HG03571 (cell line): ENCODE results near the gene KCNE1.

ENCODE experiments used
- ATAC-seq: cut with Tn5 transposase; IDR thresholded peaks from one replicate; pipeline ENCODE4 v1.9.1; 2021; ENCODE audit not compliant: unreplicated experiment

The KCNE1 gene

GRCh38 chr21:34536311-34536710 lies 24.3 kb upstream of the KCNE1 start:
- ATAC-seq = no peak

GRCh38 chr21:34535886-34536285 lies 23.9 kb upstream of the KCNE1 start:
- ATAC-seq = no peak

GRCh38 chr21:34534522-34534921 lies 22.5 kb upstream of the KCNE1 start:
- ATAC-seq = no peak

- no peak for ATAC-seq
Observed at GRCh38 chr21:34533938-34534337, 21.9 kb upstream of the KCNE1 start.

- ATAC-seq = no peak
Observed at GRCh38 chr21:34531399-34531798, 19.4 kb upstream of the KCNE1 start.

- no peak for ATAC-seq
Observed at GRCh38 chr21:34530261-34530660, 18.3 kb upstream of the KCNE1 start.

GRCh38 chr21:34528131-34528561 lies 16.1 kb upstream of the KCNE1 start:
- no peak for ATAC-seq

- no peak for ATAC-seq
Observed at GRCh38 chr21:34526618-34527290, 14.7 kb upstream of the KCNE1 start.

GRCh38 chr21:34526241-34526617 lies 14.2 kb upstream of the KCNE1 start:
- no peak for ATAC-seq

- no peak for ATAC-seq
Observed at GRCh38 chr21:34524646-34525601, 12.9 kb upstream of the KCNE1 start.

- ATAC-seq = no peak
Observed at GRCh38 chr21:34523019-34523555, 11.1 kb upstream of the KCNE1 start.

GRCh38 chr21:34522284-34522683 lies 10.3 kb upstream of the KCNE1 start:
- no peak for ATAC-seq

- no peak for ATAC-seq
Observed at GRCh38 chr21:34521561-34521960, 9.6 kb upstream of the KCNE1 start.

GRCh38 chr21:34520764-34521508 lies 8.9 kb upstream of the KCNE1 start:
- ATAC-seq = no peak

- no peak for ATAC-seq
Observed at GRCh38 chr21:34520281-34520680, 8.3 kb upstream of the KCNE1 start.

- ATAC-seq = no peak
Observed at GRCh38 chr21:34519694-34520093, 7.7 kb upstream of the KCNE1 start.

- ATAC-seq = no peak
Observed at GRCh38 chr21:34519016-34519415, 7.0 kb upstream of the KCNE1 start.

- no peak for ATAC-seq
Observed at GRCh38 chr21:34518301-34518700, 6.3 kb upstream of the KCNE1 start.

- no peak for ATAC-seq
Observed at GRCh38 chr21:34517491-34518245, 5.7 kb upstream of the KCNE1 start.

- no peak for ATAC-seq
Observed at GRCh38 chr21:34517039-34517438, 5.0 kb upstream of the KCNE1 start.
